Measurements from ENCODE around the gene MREG.

DNA sequence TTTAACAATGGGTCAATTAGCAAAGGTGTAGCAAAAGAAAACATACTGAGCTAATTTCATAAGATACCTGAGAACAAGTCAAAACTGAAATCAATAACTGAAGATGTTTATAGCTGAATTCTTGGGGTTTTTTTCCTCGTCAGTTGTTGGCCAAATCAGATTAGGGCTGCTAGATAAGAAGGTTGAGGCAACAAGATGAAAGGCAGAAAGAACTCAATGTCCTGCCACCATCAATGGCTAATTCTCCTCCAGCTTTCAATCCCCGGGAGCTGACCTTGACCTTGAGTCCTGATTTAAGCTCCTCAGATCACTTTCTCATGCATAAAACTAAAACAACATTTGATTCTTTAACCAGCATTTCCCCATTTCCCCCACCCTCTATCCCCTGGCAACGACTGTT, 61.8 kb downstream of the MREG start:
- TF ChIP-seq, protein P1, sequence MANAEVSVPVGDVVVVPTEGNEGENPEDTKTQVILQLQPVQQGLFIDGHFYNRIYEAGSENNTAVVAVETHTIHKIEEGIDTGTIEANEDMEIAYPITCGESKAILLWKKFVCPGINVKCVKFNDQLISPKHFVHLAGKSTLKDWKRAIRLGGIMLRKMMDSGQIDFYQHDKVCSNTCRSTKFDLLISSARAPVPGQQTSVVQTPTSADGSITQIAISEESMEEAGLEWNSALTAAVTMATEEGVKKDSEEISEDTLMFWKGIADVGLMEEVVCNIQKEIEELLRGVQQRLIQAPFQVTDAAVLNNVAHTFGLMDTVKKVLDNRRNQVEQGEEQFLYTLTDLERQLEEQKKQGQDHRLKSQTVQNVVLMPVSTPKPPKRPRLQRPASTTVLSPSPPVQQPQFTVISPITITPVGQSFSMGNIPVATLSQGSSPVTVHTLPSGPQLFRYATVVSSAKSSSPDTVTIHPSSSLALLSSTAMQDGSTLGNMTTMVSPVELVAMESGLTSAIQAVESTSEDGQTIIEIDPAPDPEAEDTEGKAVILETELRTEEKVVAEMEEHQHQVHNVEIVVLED (CRISPR knock-in tag; IDR thresholded peaks at IDR 0.05), result no peak
- TF ChIP-seq MTA1 (IDR thresholded peaks at IDR 0.05; ENCODE audit: borderline replicate concordance), result no peak

Measured in K562 (cell line).